GM19025 (cell line): Measurements from ENCODE around the gene SLC30A7.
"Not testable (repeated sequence)": the region's sequence is repeated elsewhere in the genome, so short reads cannot be mapped to it uniquely, and the experiment has no call there.

ENCODE experiments used
- ATAC-seq: cut with Tn5 transposase; IDR thresholded peaks from one replicate; pipeline ENCODE4 v1.9.1; 2021; ENCODE audit warnings: mild to moderate bottlenecking, low read depth, moderate library complexity; ENCODE audit not compliant: unreplicated experiment

SLC30A7 gene

GRCh38 chr1:100933555-100933954 is 37.7 kb downstream of the SLC30A7 start:
- ATAC-seq: not testable (repeated sequence)

GRCh38 chr1:100936194-100936967 is 40.5 kb downstream of the SLC30A7 start:
- ATAC-seq: no peak

DNA sequence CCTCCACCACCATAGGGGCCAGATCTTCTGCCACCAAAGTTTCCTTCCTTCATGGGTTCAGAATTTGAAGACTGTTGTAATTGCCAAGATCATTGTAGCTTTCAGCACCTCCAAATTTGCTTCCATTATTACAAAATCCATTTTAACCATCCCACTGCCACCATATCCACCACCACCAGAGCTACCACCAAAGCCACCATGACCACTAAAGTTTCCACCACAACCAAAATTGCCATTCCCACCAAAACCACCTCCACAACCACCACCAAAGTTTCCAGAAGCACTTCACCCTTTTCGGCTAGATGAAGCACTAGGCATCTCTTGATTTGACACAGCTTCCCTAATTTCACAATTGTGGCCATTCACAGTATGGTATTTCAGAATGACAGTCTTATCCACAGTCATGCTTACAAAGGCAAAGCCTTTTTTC is 45.2 kb downstream of the SLC30A7 start:
- no peak for ATAC-seq

GRCh38 chr1:100941580-100942216 is 45.8 kb downstream of the SLC30A7 start:
- ATAC-seq: no peak

GRCh38 chr1:100942304-100943046 is 46.6 kb downstream of the SLC30A7 start:
- no peak for ATAC-seq

GRCh38 chr1:100943533-100943932 is 47.6 kb downstream of the SLC30A7 start:
- ATAC-seq: no peak

DNA sequence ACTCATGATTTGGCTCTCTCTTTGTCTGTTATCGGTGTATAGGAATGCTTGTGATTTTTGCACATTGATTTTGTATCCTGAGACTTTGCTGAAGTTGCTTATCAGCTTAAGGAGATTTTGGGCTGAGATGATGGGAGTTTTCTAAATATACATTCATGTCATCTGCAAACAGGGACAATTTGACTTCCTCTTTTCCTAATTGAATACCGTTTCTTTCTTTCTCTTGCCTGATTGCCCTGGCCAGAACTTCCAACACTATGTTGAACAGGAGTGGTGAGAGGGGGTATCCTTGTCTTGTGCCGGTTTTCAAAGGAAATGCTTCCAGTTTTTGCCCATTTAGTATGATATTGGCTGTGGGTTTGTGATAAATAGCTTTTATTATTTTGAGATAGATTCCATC is 50.2 kb downstream of the SLC30A7 start:
- not testable (repeated sequence) for ATAC-seq

GRCh38 chr1:100947816-100948215 is 51.9 kb downstream of the SLC30A7 start:
- ATAC-seq: not testable (repeated sequence)

- not testable (repeated sequence) for ATAC-seq
Measured at GRCh38 chr1:100948721-100949405, 53.0 kb downstream of the SLC30A7 start.

DNA sequence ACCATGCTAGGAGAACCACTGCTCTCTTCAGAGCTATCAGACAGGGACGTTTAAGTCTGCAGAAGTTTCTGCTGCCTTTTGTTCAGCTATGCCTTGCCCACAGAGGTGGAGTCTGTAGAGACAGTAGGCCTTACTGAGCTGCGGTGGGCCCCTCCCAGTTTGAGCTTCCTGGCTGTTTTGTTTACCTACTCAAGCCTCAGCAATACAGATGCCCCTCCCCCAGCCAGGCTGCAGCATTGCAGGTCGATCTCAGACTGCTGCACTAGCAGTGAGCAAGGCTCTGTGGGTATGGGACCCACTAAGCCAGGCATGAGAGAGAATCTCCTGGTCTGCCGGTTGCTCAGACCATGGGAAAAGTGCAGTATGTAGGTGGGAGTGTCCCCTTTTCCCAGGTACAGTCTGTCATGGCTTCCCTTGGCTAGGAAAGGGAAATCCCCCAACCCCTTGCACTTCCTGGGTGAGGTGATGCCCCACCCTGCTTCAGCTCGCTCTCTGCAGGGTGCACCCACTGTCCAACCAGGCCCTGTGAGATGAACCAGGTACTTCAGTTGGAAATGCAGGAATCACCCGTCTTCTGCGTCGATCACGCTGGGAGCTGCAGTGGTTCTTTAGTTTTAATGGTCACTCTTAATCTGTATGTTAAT is 53.7 kb downstream of the SLC30A7 start:
- ATAC-seq: peak; percentile 82

- no peak for ATAC-seq
Measured at GRCh38 chr1:100950337-100950736, 54.4 kb downstream of the SLC30A7 start.

DNA sequence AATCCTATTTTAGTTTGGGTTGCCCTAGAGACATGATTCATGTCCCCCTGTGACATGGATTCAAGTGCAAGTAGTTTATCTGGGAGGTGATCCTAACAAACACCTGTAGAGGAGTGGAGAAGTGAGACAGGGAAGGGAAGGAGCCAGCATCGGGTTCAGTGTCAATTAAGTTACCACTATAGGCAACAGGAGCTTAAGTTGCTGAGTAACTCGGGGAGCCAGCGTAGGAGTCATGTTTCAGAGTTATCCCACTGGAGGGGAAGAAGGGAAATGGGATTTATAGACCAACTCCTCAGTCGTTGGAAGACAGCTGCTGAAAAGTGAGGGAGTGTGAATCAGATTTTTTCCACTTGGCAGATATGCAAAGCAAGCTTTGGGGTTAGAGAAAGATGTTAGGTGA is 54.9 kb downstream of the SLC30A7 start:
- ATAC-seq: no peak

DNA sequence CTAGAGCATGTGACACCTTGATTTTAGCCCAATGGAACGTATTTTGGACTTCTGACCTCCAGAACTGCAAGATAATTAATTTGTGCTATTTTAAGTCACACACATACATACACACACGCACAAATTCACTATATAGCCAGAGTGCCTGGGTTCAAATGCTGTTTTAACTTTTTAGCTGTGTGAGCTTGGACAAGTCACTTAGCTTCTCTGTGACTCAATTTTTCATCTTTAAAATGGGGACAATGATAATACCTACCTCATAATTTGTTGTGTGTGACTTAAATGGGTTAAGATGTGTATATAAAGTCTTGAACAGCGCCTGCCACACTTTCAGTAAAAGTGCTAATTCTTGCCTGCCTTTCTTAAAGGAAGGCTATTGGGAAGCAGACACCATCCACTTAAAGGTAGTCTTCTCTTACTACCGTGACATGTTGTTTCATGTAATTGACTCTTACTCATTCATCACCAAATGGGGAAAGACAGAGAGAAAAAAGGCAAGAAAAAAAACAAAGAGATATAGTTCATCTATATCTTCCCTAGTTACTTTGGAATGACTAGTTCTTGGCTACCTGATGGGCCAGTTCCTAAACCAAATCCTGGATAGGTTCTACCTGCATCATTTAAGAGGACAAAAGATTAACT is 56.3 kb downstream of the SLC30A7 start:
- ATAC-seq: no peak

GRCh38 chr1:100952970-100953369 is 57.1 kb downstream of the SLC30A7 start:
- not testable (repeated sequence) for ATAC-seq

DNA sequence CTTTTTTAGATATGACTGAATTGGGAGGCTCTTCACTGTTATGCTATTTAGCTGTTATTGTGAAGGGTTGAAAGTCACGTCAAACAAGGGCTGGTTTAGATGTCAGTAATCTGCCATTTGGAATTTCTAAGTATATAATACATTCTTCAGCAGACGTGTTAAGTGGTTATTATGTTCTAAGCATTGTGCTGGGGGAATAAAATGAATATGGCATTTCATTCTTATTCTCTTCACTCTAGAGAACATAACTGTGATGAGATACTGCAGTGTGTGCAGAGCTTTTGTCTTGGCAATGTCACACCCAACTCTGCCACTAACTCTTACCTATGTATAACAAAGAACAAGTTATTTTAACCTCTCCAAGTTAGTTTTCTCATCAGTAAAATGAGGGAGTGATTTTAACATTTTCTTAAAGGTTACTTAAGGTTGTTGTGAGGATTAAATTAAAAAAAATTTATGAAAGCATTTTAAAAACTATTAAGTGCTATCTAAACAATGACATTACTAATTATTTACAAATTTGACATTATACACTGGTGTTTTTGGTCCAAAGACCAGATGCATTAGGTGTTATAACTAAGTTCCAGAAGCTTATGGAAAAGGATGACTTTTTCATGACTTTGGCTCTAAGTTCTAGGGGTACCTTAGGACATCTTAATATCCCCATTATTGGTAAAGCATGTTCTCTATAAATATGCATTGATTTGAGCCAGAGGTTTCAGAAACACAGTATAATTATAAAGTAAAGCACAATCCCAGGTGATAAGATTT is 58.3 kb downstream of the SLC30A7 start:
- ATAC-seq: no peak

DNA sequence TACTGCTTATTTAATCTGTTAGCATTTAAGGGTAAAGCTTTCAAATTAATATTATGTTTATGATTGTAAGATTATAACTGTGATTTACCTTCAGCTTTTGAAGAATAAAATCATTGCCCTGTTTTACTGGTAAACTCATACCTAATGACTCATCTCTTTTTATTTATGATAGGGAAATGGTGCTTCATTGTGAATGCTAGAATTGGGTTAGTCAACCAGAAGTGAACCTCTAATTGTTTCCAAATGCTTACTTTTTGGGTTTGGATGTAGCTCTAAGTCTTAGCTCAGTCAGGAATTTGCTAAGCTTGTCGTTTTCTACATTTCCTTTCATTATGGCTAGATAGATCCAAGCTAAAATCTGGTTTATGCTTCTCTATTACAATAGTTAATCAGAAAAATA is 59.4 kb downstream of the SLC30A7 start:
- no peak for ATAC-seq

DNA sequence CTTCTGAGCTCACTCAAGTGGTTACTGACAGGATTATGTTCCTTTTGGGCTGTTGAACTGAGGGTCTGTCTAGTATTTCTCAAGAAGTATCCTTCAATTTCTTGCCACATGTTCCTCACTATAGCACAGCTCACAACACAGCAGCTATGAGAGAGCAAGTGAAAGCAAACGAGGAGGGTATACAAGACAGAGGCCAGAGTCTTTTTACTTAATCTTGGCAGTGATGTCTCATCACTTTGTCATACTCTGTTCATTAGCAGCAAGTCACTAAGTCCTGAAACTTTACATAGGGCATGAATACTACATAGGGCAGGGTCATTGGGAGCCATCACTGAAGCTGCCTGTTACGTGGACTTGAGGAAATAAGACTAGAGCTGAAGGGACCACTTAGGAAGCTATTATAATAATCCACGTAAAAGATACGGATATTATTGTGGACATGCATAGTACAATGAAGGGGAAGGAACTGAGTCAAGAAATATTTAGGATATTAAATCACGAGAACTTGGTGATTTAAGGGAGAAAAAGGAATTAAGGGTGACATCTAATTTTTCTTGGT is 63.7 kb downstream of the SLC30A7 start:
- no peak for ATAC-seq

DNA sequence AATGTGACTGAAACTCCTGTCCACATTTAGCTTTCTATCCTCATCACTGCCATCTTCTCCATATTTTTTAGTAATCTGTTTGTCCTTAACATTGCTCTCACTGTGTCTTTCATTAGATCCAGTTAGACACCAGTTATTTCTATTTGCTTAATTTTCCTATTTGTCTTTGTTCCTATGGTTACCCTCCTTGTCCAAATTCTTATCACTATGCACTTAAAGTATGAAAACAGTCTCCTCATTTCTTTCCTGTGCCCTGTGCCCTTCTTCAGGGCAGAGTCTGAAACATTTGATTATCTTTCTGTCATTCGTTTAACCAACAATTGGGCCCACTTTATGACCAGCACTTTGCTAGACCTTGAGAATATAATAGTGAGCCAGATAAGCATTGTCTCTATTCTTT is 64.2 kb downstream of the SLC30A7 start:
- no peak for ATAC-seq

- ATAC-seq: no peak
Measured at GRCh38 chr1:100968621-100969020, 72.7 kb downstream of the SLC30A7 start.
